HL-60 (cell line): Measurements from ENCODE around the gene KCNQ1.

Experiments
- DNase-seq, 2 experiments: peaks; one replicate each; pipeline ENCODE4 v3.0.0-alpha.2; 2010 to 2020; ENCODE audit warnings: low read depth in 1 of 2, low spot score in 1 of 2
- H3K27ac ChIP-seq: fragments of 250-450 bp; sonication (Bioruptor Pico); replicated peaks from 2 replicates; pipeline ENCODE4 v1.5.1; 2020; ENCODE audit warnings: mild to moderate bottlenecking, moderate library complexity
- H3K27me3 ChIP-seq: fragments of 250-450 bp; sonication (Bioruptor Pico); 2 replicates; pipeline ENCODE4 v1.5.1; 2021; ENCODE audit warnings: mild to moderate bottlenecking, moderate library complexity; ENCODE audit not compliant: insufficient read depth, poor library complexity, severe bottlenecking
- H3K4me3 ChIP-seq: replicated peaks from 2 replicates; pipeline ENCODE4 v1.5.1; 2011; ENCODE audit warnings: mild to moderate bottlenecking, control low read depth, low read length; ENCODE audit not compliant: insufficient read depth
- CTCF ChIP-seq: IDR thresholded peaks from one replicate; pipeline ENCODE4 v1.5.1; 2011; ENCODE audit warnings: low read length, control low read depth, inconsistent platforms; ENCODE audit not compliant: insufficient read depth
- GABPA ChIP-seq: IDR thresholded peaks from 2 replicates; pipeline ENCODE4 v1.6.1; 2012; ENCODE audit warnings: low read depth
- POLR2AphosphoS5 ChIP-seq: IDR thresholded peaks from 2 replicates; pipeline ENCODE4 v1.6.1; 2012; ENCODE audit warnings: low read depth
- REST ChIP-seq: IDR thresholded peaks from 2 replicates; pipeline ENCODE4 v1.6.1; 2012; ENCODE audit warnings: low read depth; ENCODE audit not compliant: insufficient replicate concordance
- SPI1 ChIP-seq: IDR thresholded peaks from 2 replicates; pipeline ENCODE4 v1.6.1; 2012; ENCODE audit warnings: low read depth, mild to moderate bottlenecking, borderline replicate concordance

The KCNQ1 gene

DNA sequence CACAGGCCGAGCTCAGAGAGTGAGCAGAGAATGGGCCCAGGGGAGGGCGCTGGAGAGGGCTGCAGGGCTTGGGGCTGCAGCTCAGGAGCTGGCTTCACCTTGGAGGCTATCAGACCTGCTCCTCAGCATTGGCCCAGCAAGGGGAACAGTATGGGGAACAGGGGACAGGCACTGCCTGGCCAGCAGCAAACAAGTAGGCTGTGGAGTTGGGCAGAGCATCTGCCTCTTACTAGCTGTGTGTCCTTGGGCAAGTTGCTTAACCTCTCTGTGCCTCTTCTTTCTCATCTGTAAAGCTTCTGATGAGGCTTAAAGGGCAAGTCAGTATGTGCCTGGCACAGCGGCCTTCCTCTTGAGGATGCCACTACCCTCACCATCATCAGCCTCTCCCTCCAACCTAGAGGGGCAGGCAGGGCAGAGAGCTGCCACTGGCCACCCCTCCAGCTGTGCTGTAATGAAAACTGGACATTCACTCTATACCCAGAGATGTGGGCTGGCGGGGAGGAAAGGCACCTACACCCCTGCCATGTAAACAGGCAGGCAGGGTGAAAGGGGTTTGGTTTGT is 448.2 kb downstream of the KCNQ1 start:
- H3K4me3 ChIP-seq, result no peak overlapping the region; the same call in 1 of the 2 replicates
- H3K27ac ChIP-seq, result peak overlapping the region; percentile 38; the same call in 1 of the 2 replicates
- no peak for TF ChIP-seq GABPA
- TF ChIP-seq POLR2AphosphoS5, result no peak
- peak; percentile 43 for TF ChIP-seq CTCF
- TF ChIP-seq REST, result no peak
- TF ChIP-seq SPI1, result no peak
- H3K27me3 ChIP-seq, result no peaks in the 10 kb centered on the region
- DNase-seq, result peak; percentile 54 to 73

DNA sequence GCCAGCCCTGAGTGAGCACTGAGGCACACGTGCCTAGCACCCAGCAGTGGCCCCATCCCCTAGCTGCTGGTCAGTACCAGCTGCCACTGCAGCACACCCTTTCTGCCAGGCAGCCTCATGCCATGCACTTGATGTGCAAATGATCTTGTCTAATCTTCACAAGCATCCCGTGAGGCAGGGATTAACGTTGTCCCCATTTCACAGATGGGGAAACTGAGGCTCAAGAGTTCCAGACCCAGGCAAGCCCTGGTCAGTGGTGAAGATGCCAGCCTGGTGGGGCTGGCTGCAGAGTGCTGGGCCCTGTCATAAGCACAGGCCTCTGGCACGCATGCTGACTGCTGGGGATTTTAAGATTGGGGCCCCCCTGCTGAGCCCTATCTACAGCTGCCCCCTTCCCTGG is 449.1 kb downstream of the KCNQ1 start:
- Histone ChIP-seq H3K27ac (no peak overlapping the region), H3K4me3 (no peak overlapping the region), H3K27me3 (no peaks in the 10 kb centered on the region)
- DNase-seq, result no peak
- TF ChIP-seq CTCF (no peak), GABPA (no peak), POLR2AphosphoS5 (no peak), SPI1 (no peak), REST (no peak)

- DNase-seq, result no peak
- no peak for TF ChIP-seq CTCF
- no peak for TF ChIP-seq GABPA
- TF ChIP-seq POLR2AphosphoS5, result no peak
- no peak for TF ChIP-seq REST
- TF ChIP-seq SPI1, result no peak
- H3K4me3 ChIP-seq, result no peak overlapping the region
- H3K27ac ChIP-seq, result no peak overlapping the region
- no peaks in the 10 kb centered on the region for H3K27me3 ChIP-seq
Measured at GRCh38 chr11:2896047-2896446, 451.2 kb downstream of the KCNQ1 start.
